NCI-H128 (cell line): ENCODE measurements around the gene SHTN1.

Source experiments
- DNase-seq: peaks from one replicate; lab custom pipeline; 2025; ENCODE audit not compliant: unreplicated experiment; lab: John Stamatoyannopoulos, UW

SHTN1 gene

DNA sequence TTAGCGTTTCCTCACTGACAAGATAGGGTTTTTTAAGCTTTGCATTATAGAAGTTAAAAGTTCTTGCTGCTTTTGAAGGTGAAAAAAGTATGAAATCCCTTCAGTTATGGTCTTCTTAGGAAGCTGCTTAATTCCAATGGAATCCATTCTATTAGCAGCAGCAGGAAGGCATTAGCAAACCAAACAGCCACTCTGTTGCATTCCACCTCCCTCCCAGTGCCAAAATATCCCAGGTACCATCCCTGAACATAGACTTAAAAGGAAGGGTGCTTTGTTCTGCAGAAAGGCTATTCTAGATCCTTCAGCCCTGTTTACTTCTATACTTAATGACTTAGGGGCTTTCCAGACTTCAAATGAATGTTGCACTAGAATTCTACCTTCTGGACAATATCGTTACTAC, 131.9 kb downstream of the SHTN1 start:
- no peak for DNase-seq

DNA sequence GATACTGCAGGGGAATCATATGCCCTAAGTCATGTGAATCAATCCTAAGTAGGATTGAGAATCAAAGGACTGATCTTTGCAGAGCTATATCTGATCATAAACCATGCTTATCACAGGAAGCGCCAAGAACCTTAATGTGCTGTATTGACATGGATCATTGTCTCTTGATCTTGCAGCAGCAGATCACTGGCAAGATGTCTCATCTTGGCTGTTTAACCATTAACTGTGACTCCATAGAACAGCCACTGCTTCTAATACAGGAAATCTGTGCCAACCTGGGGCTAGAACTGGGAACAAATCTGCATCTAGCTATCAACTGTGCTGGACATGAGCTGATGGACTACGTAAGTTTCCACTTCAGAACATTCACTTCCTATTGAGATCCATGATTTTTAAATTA, 134.0 kb downstream of the SHTN1 start:
- no peak for DNase-seq

DNA sequence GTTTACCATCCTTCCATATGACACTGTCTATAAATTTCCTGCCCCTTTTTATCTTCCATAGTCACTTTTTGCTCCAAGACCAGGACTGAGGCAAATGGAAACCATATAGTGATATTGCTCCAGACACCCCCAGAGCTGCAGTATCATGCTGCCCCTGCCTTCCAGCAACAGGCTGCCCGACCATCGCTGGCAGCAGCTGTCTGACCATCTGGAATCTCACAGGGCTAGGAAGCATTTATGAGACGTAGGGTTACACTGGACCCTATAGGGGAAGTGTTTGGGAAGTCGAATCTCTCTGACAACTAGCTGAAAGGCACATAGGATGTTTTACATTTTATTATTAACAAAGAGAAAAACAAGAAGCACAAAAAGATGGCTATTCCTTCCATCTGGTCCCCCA, 136.3 kb downstream of the SHTN1 start:
- no peak for DNase-seq

DNA sequence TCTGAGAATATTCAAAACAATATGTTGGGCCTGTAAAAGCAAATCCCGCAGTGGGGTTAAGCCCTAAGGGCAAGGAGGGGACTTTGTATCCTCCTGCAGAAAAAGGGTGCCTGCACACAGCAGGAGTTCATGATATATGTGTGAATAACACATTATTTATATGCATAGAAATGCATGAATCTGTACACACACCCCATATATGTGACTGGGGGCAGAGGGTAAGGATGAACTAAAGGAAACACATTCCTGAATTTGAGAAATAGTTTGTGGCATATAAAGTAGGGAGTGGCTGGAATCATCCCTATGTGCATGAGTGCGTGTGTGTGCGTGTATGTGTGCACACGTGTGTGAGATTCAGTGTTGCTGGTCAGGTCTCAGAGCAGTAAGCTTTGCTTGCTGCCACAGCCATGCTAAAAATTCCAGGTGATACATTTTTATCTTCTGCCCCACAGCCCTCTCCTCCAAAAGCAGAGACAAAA, 136.8 kb downstream of the SHTN1 start:
- DNase-seq, result no peak

DNA sequence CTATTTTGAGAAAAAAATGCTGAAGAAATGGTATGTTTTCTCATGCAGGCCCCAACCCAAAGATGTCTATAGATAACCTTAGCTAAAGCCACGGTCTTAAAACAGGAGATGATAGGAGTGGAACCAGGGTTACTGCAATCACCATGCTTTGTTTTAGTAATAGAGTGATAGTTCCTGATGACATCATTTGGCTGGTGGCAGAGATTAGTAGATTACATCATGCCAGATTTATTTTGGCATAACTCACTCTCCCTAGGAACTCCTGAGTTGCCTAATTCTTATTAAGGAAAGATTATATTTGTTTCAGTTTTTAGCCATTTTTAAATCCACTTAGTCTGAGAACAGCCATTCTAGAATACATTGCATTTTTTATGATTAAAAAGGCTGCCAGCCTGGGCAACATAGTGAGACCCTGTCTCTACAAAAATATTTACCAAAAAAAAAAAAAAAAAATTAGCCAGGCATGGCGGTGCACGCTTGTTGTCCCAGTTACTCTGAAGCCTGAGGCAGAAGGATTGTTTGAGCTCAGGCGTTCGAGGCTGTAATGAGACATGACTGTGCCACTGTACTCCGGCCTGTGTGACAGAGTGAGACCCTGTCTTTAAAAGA, 137.9 kb downstream of the SHTN1 start:
- no peak for DNase-seq

- no peak for DNase-seq
Measured at GRCh38 chr10:116866066-116866465, 138.9 kb downstream of the SHTN1 start.

DNA sequence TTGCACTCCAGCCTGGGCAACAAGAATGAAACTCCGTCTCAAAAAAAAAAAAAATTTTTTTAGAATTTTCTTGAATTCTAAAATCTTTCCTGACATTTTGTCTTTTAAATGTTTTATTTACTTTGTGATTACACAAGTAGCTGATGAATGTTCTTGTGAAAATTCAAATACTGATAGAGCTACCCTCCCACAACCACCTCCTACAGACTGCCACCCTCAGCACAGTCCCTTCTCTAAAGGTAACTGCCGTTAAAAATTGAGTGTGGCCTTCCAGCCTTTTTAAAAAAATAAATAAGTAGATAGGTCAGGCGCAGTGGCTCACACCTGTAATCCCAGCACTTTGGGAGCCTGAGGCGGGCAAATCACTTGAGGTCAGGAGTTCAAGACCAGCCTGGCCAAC, 140.6 kb downstream of the SHTN1 start:
- no peak for DNase-seq

- DNase-seq, result no peak
Measured at GRCh38 chr10:116861796-116862195, 143.2 kb downstream of the SHTN1 start.

DNA sequence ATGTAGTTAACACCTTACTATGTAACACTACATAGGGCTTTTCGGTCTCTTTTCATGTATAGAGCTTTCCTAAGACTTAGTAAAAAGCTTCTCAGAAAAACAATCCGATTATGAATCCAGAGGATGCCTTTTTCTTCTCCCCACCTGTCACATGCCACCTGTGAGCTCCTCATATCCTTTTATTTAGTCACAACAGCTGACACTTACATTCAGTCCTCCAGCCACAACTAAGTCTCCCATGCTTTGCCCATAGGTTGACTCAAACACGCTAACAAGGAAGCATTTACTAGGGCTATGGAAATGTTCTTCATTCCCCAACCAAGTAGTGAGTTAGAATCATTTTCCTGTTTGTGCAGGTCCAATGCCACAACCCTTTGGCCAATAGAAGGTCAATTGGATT, 147.8 kb downstream of the SHTN1 start:
- no peak for DNase-seq

DNA sequence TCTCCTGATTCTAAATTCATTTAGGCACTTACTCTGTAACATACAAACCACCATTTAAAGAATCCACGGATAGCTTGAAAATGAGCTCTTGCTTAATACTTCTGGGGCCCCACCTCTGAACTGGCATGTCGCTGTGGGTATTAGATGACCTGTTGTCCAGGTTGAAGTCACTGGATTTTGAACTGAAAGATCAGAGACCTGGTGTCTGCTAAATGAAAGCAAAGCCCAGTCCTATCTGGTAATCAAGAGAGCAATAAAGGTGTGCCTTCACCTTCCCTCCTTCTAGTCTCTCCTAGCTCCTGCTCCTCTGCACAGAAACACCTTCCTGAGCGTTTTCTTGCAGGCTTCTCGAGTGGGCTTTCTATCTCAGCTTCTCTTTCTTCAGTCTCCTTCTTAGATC, 151.3 kb downstream of the SHTN1 start:
- no peak for DNase-seq

DNA sequence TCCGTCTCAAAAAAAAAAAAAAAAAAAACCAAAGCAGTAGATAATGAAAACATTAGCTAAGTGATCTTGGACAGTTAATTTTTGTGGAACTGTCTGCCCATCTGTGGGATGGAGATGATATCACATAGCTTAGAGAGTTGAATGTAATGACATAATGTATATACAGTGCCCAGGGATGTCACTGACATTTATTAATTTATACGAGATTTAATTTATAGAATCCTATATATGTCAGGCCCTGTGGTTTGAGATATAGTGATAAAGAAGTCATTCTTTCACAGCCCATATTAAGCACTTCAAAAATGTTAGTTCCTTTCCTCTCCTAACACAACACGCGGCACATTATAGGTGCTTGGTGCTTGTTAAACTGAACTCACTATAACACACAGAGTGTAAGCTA, 151.7 kb downstream of the SHTN1 start:
- no peak for DNase-seq

GRCh38 chr10:116852246-116852645, 152.7 kb downstream of the SHTN1 start:
- no peak for DNase-seq

DNA sequence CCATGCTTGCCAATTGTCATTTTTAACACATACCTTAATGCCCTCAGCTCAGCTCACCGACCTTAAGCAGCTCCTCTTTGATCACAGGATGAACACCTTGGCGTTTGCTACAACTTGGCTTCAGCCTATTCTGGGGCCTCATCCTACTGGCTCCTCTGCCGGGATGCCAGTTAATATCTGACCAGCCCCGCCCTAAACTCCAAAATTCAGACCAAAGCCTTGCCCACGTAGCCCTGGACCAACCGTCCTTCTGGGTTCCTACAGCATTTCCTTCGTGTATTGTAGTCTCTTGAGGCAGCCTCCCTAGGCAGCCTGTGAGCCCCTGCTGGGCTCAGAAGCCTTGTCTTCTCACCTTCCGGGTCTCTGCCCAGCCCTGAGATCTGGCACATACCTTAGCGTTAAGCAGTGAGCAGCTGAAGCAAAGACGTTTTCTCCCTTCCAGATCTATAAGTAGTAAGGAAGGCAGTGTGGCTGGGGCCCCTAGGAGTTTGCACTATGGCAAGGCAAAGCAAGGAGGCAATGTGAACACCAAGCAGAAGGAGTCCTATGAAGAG, 154.9 kb downstream of the SHTN1 start:
- no peak for DNase-seq

DNA sequence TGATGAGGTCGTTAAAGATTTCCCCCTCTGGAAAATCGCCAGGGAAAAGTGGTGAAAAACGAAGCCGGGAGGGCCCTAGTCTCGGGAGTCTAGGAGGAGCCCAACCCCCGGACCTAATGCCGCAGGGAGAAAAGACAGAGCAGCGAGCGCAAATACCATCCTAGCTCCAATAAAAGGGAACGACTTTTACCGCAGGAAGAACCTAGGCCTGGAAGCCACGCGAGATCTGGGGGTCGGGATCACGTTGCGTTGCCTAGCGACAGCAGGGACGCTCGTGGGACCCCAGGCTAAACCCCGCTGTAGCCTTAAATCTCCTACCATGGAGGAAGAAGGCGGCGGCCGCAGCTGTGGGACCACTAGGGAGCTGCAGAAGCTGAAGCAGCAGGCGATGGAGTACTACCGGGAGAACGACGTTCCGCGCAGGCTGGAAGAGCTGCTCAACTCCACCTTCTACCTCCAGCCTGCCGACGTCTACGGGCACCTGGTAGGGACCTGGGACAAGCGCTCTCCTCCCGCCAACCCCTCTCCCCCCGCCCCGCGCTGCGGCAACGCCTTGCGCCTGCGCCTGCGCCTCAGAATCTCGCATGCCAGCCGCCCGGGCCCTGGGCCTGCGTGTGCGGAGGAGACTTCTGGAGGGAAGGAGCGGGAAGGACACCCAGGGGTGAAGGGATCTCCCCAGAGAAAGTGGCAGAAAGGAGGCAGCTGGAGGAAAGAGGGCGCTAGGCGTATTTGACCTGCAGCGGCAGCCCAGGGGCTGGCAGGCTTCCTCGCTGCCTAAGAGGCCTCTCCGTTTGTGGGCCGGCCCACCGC, 155.5 kb downstream of the SHTN1 start, which contains the start of gene ENO4:
TSS of gene ENO4 (plus strand) at position 252 of the 810 bp plus-strand sequence. CDS start at position 320, 68 bp downstream.
- DNase-seq, result peak; percentile 55

- no peak for DNase-seq
Measured at GRCh38 chr10:116848944-116849247, 156.1 kb downstream of the SHTN1 start.

DNA sequence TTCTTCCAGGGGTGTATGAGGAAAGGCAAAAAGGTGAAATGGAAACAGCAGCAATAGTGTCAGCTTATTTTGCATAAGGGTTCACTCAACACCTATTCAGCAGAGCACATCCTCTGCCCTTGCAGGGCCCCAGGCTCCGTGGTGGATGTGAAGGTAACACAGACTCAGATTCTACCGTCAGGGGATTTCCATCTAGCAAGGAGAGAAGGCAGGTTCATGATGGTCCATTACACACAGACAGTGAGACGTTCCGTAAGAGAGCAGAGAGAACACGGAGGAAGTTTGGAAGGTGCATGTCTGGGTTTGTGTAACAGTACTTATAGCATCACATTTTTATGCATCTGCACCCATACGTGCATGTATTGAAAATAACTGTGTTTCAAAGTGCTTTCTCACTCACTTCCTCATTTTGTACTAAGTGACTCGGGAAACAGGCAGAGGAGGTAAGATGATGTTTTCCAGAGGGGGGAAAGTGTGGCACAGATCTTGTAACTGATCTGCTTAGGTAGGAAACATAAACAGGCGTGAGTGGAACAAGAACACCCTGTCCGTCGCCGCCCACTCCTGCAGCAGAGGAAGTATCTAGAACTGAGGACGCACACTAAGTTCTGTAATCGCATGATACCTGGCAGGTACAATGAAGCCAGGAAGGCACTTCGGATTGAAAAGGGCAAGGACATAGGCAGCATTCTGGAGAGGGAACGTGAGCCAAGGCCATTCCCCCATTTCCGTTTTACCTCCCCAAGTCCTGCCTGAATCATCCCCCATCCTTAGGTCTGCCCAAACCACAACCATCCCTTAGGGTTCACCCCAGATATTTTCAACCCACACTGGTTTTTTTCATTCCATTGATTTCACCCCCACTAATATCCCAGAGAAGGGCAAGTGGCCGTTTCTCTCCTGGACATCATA, 156.7 kb downstream of the SHTN1 start:
- no peak for DNase-seq

DNA sequence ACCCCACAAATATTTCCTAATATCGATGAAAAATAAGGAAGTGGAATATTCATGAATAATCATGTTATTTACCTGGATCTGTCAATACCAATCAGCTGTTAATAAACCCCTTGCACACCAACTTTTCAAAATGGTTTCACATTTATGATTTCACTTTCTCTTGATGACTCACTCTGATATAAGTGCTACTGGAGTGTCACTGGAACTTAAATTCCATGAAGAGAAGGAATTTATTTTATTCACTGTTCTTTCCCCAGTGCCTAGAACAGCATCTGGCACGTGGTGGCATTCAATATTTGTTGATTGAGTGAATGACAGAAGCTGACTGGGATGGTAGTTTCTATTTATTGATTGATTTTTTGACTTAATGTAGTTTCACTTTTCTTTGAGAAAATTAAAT, 159.2 kb downstream of the SHTN1 start:
- DNase-seq, result no peak

DNA sequence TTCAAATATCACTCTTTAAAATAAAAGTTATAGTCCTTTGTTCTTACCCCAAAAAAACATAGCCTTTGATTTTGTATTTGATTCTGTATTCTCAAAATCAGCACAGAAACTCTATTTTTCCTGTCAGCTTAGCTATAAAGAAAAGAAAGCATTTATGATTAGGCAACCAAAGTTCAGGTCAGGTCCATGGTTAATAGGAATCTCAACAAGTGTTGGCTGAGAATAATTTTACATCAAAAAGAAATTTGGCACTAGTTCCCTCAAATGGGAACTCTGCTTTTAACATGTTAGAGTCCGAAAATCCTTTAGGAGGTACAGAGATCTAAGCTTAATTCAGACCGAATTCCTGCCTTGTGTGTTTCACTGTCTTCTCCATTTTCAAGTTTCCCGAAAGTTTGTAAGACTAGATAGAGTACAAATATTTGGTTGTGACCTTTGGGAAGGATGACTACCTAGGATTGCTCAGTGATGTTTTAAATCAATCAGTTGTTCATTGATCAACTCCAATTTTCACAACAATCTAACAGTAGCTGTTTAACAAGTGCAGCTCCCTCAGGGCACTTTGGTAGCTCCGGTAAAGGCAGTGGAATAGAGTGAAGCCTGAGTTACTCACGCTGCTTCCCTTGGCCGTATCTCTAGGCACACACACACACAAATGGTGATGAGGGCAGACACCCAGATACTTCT, 164.5 kb downstream of the SHTN1 start:
- no peak for DNase-seq

DNA sequence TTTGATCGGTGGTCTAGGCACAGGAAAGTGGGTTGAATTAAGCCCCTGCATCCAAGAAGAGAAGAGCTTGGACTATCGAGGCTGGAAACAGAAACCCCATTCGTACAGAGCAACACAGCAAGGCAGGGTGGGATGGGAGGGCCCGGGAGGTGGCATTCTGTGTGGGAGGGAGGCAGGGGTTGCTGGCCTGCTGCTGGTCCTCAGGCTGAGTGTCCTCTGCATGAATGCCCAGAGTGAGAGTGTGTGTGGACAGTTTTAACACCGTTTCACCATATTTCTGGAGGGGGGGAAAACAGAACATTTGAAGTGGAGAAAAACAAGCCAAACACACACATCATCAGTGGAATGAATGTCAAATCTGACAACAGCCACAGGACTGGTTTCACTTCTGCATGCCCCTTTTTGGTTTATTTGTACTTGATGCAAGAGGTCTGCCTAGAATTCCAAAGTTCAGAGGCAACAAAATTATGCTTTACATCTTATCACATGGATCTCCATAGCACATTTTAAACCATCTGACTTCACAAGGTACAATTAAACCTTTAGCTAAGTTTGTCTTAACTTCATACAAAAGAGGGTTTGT, 166.8 kb downstream of the SHTN1 start:
- DNase-seq, result no peak

GRCh38 chr10:116836902-116837523, 168.0 kb downstream of the SHTN1 start:
- DNase-seq, result no peak
